A549 (cell line): ENCODE measurements around the gene ALDH4A1. TPM values are rescaled to one million over a fixed set of nuclear protein-coding genes. Genes with fewer than 3 reads are reported as not detected.

ENCODE experiments used
- ATAC-seq, 2 experiments: fragments of 200-7000 bp in 1 of 2; fragments of >200 bp in 1 of 2; cut with Nextera tagmentation in 1 of 2; cut with Tn5 transposase in 1 of 2; 3 replicates each; pipeline versions ENCODE4 v1.8.0 to v1.9.1; 2018 to 2020; ENCODE audit warnings: mild to moderate bottlenecking in 1 of 2, moderate library complexity in 1 of 2
- CTCF ChIA-PET: fragments of 300-600 bp; sonication (Branson Sonifier 250); formaldehyde crosslinking; extraction: SDS; loops from one replicate; lab custom pipeline; 2021; ENCODE audit warnings: antibody characterized with exemption, inconsistent platforms; lab: Yijun Ruan, JAX
- POLR2A ChIA-PET: fragments of 350-600 bp; formaldehyde crosslinking; extraction: SDS; loops from one replicate; lab custom pipeline; 2021; ENCODE audit warnings: antibody characterized with exemption, inconsistent platforms; lab: Yijun Ruan, JAX
- DNase-seq, 2 experiments: peaks; one replicate each; pipeline versions ENCODE4 v3.0.0 to v3.0.0-alpha.2; 2011 to 2016; ENCODE audit warnings: low read depth in 1 of 2, low spot score in 1 of 2
- FAIRE-seq: peaks from 2 replicates; lab custom pipeline; 2011; peaks lifted over from hg19 to GRCh38; lab: Jason Lieb, UNC
- H3K27ac ChIP-seq, 2 experiments: fragments of >200 bp; sonication (Bioruptor Twin); formaldehyde crosslinking; 3 replicates each; pipeline ENCODE4 v1.5.1; 2016 to 2017
- H3K4me1 ChIP-seq: fragments of >200 bp; sonication (Bioruptor Twin); formaldehyde crosslinking; 3 replicates; pipeline ENCODE4 v1.6.1; 2016
- H3K4me2 ChIP-seq: fragments of >200 bp; sonication (Bioruptor Twin); formaldehyde crosslinking; 3 replicates; pipeline ENCODE4 v1.6.1; 2016
- H3K4me3 ChIP-seq: fragments of >200 bp; sonication (Bioruptor Twin); formaldehyde crosslinking; 3 replicates; pipeline ENCODE4 v1.5.1; 2016
- H3K9me3 ChIP-seq: fragments of >200 bp; sonication (Bioruptor Twin); formaldehyde crosslinking; 3 replicates; pipeline ENCODE4 v1.6.1; 2016
- BHLHE40 ChIP-seq: IDR thresholded peaks from 2 replicates; pipeline ENCODE4 v1.6.1; 2012; ENCODE audit warnings: low read depth, low read length, inconsistent platforms
- CEBPB ChIP-seq, 2 experiments: fragments of >200 bp in 1 of 2; sonication (Bioruptor Twin) in 1 of 2; formaldehyde crosslinking in 1 of 2; IDR thresholded peaks; 2 replicates each; pipeline ENCODE4 v1.6.1; 2012 to 2016
- CHD4 ChIP-seq: fragments of 200-600 bp; sonication (generic); IDR thresholded peaks from 2 replicates; pipeline ENCODE4 v1.6.1; 2016; ENCODE audit warnings: antibody characterized with exemption, mild to moderate bottlenecking, borderline replicate concordance
- EHF ChIP-seq: fragments of 250-450 bp; sonication (Bioruptor Pico); IDR thresholded peaks from 2 replicates; pipeline ENCODE4 v1.5.0; 2020; ENCODE audit warnings: mild to moderate bottlenecking
- EP300 ChIP-seq, 2 experiments: fragments of >200 bp; sonication (Bioruptor Twin); formaldehyde crosslinking; IDR thresholded peaks; 2 replicates in 1 of 2; 3 replicates in 1 of 2; pipeline ENCODE4 v1.6.1; 2016 to 2017
- FOSL2 ChIP-seq, 2 experiments: fragments of 450-650 bp in 1 of 2; fragments of >200 bp in 1 of 2; sonication (Bioruptor Twin) in 1 of 2; formaldehyde crosslinking; IDR thresholded peaks; 2 replicates each; pipeline versions ENCODE4 v1.5.0 to v1.6.1; 2016 to 2020; ENCODE audit warnings: mild to moderate bottlenecking in 1 of 2, moderate library complexity in 1 of 2
- FOXS1 ChIP-seq: fragments of 250-450 bp; sonication (Bioruptor Pico); IDR thresholded peaks from 2 replicates; pipeline ENCODE4 v1.5.0; 2020; ENCODE audit warnings: mild to moderate bottlenecking, moderate library complexity
- HEYL ChIP-seq: fragments of 250-450 bp; sonication (Bioruptor Pico); IDR thresholded peaks from 2 replicates; pipeline ENCODE4 v1.8.0; 2021; ENCODE audit warnings: mild to moderate bottlenecking, moderate library complexity
- HOXB5 ChIP-seq: fragments of 250-450 bp; sonication (Bioruptor Pico); IDR thresholded peaks from 2 replicates; pipeline ENCODE4 v1.5.0; 2020; ENCODE audit warnings: mild to moderate bottlenecking, moderate library complexity
- KDM5A ChIP-seq: fragments of 200-600 bp; sonication (generic); IDR thresholded peaks from 2 replicates; pipeline ENCODE4 v1.6.1; 2016; ENCODE audit warnings: antibody characterized with exemption, mild to moderate bottlenecking
- MAZ ChIP-seq: fragments of 150-350 bp; IDR thresholded peaks from 2 replicates; pipeline ENCODE4 v1.6.1; 2014; ENCODE audit warnings: antibody characterized with exemption, low read depth, low read length, borderline replicate concordance
- MYC ChIP-seq: IDR thresholded peaks from 2 replicates; pipeline ENCODE4 v1.6.1; 2012; ENCODE audit warnings: mild to moderate bottlenecking, inconsistent platforms, low read length, improper control_type of control experiment, borderline replicate concordance
- NR3C1 ChIP-seq: fragments of >200 bp; sonication (Bioruptor Twin); formaldehyde crosslinking; IDR thresholded peaks from 3 replicates; pipeline ENCODE4 v1.6.1; 2017
- PHF8 ChIP-seq: fragments of 200-600 bp; sonication (generic); IDR thresholded peaks from 2 replicates; pipeline ENCODE4 v1.6.1; 2016; ENCODE audit warnings: low read depth, mild to moderate bottlenecking, antibody characterized with exemption, moderate library complexity, borderline replicate concordance
- POLR2A ChIP-seq: IDR thresholded peaks from 2 replicates; pipeline ENCODE4 v1.6.1; 2012; ENCODE audit warnings: mild to moderate bottlenecking, low read length
- RAD21 ChIP-seq, 2 experiments: fragments of >200 bp in 1 of 2; sonication (Bioruptor Twin) in 1 of 2; formaldehyde crosslinking in 1 of 2; IDR thresholded peaks in 1 of 2; conservative IDR thresholded peaks in 1 of 2; 2 replicates in 1 of 2; 3 replicates in 1 of 2; pipeline ENCODE4 v1.6.1; 2012 to 2018; ENCODE audit warnings: inconsistent platforms in 1 of 2
- RCOR1 ChIP-seq: fragments of 150-350 bp; IDR thresholded peaks from 2 replicates; pipeline ENCODE4 v1.6.1; 2014; ENCODE audit warnings: antibody characterized with exemption, low read length, low read depth
- RFX5 ChIP-seq: fragments of 450-650 bp; IDR thresholded peaks from 2 replicates; pipeline ENCODE4 v1.7.1; 2014; ENCODE audit warnings: antibody characterized with exemption, mild to moderate bottlenecking, moderate library complexity
- ZC3H11A ChIP-seq: fragments of 450-650 bp; IDR thresholded peaks from 2 replicates; pipeline ENCODE4 v1.6.1; 2014; ENCODE audit warnings: antibody characterized with exemption, mild to moderate bottlenecking
- ZNF302 ChIP-seq: fragments of 250-450 bp; sonication (Bioruptor Pico); IDR thresholded peaks from 2 replicates; pipeline ENCODE4 v1.9.0; 2021; ENCODE audit warnings: inconsistent platforms, mild to moderate bottlenecking, moderate library complexity
- WGBS: methylation state at CpG from one replicate; pipeline ENCODE4 v1.1.6; 2017; ENCODE audit errors: missing lambda C conversion rate; 5-methylcytosine and 5-hydroxymethylcytosine counted together
- polyA plus RNA-seq, 4 experiments: library from polyadenylated mRNA; depleted of rRNA in 3 of 4; stranded (reverse); fragments of >200 nt; fragmentation: RNase III in 1 of 4; extraction: RNeasy Plus Mini Kit Qiagen cat#74134 plus additional on column Dnase treatment in 1 of 4; gene quantifications; 2 replicates in 3 of 4; 3 replicates in 1 of 4; pipeline ENCODE4 v1.2.3, GENCODE V29; 2011 to 2017
- TF ChIP-seq, protein P1 (sequence below): fragments of 200-600 bp; sonication (generic); IDR thresholded peaks from 2 replicates; pipeline ENCODE4 v1.6.1; 2016; ENCODE audit warnings: antibody characterized with exemption, mild to moderate bottlenecking, moderate library complexity
- TF ChIP-seq, protein P2 (sequence below): IDR thresholded peaks from 2 replicates; pipeline ENCODE4 v1.6.1; 2012
- TF ChIP-seq, protein P3 (sequence below): fragments of 250-450 bp; sonication (Bioruptor Pico); IDR thresholded peaks from 2 replicates; pipeline ENCODE4 v1.5.0; 2021; ENCODE audit warnings: mild to moderate bottlenecking, moderate library complexity, borderline replicate concordance
- TF ChIP-seq, protein P4 (sequence below): IDR thresholded peaks from 2 replicates; pipeline ENCODE4 v1.6.1; 2012
- TF ChIP-seq, protein P5 (sequence below): IDR thresholded peaks from 2 replicates; pipeline ENCODE4 v1.6.1; 2012; ENCODE audit warnings: low read depth, borderline replicate concordance
- TF ChIP-seq, protein P6 (sequence below): fragments of 150-350 bp; IDR thresholded peaks from 2 replicates; pipeline ENCODE4 v1.6.1; 2014; ENCODE audit warnings: low read depth, mild to moderate bottlenecking, low read length

ALDH4A1 gene
- polyA plus RNA-seq, 2 of the 4 experiments (the other 2 are of a cell fraction) = 9.4 to 15.4 TPM

DNA sequence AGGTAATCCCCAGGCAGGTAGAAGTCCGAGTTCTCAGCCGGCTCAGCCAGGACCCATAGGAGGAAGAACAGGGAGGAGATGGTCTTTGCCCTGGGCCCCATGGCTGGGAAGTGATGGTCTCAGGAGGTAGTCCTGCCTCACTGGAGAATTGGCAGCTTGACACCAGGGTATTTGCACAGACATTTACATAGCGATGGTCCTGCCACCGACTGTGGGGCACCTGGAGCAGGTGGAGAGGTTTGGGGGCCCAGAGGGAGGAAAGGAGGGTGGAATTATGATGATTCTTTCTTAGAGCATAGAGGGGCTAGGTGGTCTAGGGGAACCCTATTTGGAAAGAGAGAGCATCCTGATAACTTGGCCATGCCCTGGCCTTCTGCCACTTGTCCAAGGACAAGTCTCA is 42.8 kb downstream of the ALDH4A1 start, which contains the start of gene TAS1R2:
Gene TAS1R2, minus strand, starts transcription at position 101 of the 400 bp plus-strand sequence. Its CDS starts 0 bp downstream, at position 101.
- Histone ChIP-seq H3K4me1 (no peaks in the 10 kb centered on the region), H3K9me3 (no peaks in the 10 kb centered on the region), H3K4me2 (no peak within 1 kb of the TSS), H3K4me3 (no peak within 1 kb of the TSS), H3K27ac (no peak within 1 kb of the TSS)
- ChIA-PET POLR2A (no interaction called here), CTCF (no interaction called here)
- DNase-seq (no peak), ATAC-seq (no peak), FAIRE-seq (no peak)
- TF ChIP-seq FOXS1 (no peak), CEBPB (IDR thresholded peaks at IDR 0.05) (no peak), EHF (CRISPR knock-in tag) (no peak), MAZ (no peak), ZC3H11A (no peak), ZNF302 (no peak)
- TF ChIP-seq, protein P1, sequence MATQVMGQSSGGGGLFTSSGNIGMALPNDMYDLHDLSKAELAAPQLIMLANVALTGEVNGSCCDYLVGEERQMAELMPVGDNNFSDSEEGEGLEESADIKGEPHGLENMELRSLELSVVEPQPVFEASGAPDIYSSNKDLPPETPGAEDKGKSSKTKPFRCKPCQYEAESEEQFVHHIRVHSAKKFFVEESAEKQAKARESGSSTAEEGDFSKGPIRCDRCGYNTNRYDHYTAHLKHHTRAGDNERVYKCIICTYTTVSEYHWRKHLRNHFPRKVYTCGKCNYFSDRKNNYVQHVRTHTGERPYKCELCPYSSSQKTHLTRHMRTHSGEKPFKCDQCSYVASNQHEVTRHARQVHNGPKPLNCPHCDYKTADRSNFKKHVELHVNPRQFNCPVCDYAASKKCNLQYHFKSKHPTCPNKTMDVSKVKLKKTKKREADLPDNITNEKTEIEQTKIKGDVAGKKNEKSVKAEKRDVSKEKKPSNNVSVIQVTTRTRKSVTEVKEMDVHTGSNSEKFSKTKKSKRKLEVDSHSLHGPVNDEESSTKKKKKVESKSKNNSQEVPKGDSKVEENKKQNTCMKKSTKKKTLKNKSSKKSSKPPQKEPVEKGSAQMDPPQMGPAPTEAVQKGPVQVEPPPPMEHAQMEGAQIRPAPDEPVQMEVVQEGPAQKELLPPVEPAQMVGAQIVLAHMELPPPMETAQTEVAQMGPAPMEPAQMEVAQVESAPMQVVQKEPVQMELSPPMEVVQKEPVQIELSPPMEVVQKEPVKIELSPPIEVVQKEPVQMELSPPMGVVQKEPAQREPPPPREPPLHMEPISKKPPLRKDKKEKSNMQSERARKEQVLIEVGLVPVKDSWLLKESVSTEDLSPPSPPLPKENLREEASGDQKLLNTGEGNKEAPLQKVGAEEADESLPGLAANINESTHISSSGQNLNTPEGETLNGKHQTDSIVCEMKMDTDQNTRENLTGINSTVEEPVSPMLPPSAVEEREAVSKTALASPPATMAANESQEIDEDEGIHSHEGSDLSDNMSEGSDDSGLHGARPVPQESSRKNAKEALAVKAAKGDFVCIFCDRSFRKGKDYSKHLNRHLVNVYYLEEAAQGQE = no peak
- 10% methylated on average over 4 of the region's 4 CpGs for WGBS

DNA sequence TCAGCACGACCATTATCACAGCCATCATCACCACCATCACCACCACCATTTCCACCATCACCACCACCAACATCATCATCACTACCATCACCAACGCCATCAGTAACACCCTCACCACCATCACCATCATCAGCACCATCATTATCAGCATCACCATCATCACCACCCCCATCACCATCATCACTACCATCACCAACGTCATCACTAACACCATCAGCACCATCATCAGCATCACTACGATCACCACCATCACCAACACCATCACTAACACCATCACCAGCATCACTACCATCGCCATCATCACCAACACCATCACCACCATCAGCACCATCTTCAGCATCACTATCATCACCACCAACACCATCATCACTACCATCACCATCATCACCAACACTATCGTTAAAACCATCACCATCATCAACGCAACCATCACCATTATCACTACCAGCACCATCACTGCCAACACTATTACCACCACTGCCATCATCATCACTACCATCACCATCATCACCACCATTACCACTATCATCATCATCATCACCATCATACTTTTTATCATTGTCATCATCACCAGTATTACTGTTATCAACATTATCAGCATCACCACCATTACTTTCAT is 44.2 kb downstream of the ALDH4A1 start:
- TF ChIP-seq BHLHE40 = no peak
- no peak for TF ChIP-seq RFX5
- TF ChIP-seq, protein P2, sequence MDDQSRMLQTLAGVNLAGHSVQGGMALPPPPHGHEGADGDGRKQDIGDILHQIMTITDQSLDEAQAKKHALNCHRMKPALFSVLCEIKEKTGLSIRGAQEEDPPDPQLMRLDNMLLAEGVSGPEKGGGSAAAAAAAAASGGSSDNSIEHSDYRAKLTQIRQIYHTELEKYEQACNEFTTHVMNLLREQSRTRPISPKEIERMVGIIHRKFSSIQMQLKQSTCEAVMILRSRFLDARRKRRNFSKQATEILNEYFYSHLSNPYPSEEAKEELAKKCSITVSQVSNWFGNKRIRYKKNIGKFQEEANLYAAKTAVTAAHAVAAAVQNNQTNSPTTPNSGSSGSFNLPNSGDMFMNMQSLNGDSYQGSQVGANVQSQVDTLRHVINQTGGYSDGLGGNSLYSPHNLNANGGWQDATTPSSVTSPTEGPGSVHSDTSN = no peak
- TF ChIP-seq, protein P3, sequence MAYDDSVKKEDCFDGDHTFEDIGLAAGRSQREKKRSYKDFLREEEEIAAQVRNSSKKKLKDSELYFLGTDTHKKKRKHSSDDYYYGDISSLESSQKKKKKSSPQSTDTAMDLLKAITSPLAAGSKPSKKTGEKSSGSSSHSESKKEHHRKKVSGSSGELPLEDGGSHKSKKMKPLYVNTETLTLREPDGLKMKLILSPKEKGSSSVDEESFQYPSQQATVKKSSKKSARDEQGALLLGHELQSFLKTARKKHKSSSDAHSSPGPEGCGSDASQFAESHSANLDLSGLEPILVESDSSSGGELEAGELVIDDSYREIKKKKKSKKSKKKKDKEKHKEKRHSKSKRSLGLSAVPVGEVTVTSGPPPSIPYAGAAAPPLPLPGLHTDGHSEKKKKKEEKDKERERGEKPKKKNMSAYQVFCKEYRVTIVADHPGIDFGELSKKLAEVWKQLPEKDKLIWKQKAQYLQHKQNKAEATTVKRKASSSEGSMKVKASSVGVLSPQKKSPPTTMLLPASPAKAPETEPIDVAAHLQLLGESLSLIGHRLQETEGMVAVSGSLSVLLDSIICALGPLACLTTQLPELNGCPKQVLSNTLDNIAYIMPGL (CRISPR knock-in tag) = no peak
- ChIA-PET POLR2A (no interaction called here), CTCF (no interaction called here)
- FAIRE-seq = no peak
- Histone ChIP-seq H3K4me3 (no peak overlapping the region), H3K4me2 (no peak overlapping the region), H3K27ac (no peak overlapping the region), H3K4me1 (no peaks in the 10 kb centered on the region), H3K9me3 (no peaks in the 10 kb centered on the region)
- no peak for ATAC-seq
- 35% methylated on average over 7 of the region's 7 CpGs for WGBS
- no peak for DNase-seq

DNA sequence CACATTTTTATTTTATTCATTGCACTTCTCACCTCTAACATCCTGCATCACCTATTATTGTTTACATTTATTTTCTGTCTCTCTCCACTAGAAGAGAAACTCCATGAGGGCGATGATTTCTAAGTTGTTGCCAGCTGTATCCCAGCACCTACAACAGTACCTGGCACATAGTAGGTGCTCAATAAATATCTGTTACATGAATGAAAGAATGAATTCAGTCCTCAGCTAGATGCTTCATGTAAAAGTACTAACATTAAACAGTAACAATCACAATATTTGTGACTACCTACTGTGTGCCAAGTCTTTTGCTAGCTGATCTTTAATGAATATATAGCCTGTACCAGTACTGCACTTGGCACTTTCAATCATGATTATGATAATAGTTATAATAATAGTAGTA is 45.9 kb downstream of the ALDH4A1 start:
- FAIRE-seq (no peak), DNase-seq (no peak), ATAC-seq (no peak)
- no peak overlapping the region for H3K27ac ChIP-seq
- WGBS = 35% methylated on average over 1 of the region's 1 CpG
- ChIA-PET POLR2A (no interaction called here), CTCF (interaction anchor here (2.3 kb wide), 1 partner anchor 18 kb away, joined by 8 read pairs; no protein-coding TSS in a partner anchor)
- no peak overlapping the region for H3K4me3 ChIP-seq
- no peaks in the 10 kb centered on the region for H3K4me1 ChIP-seq
- H3K4me2 ChIP-seq = no peak overlapping the region
- H3K9me3 ChIP-seq = no peaks in the 10 kb centered on the region
- TF ChIP-seq EHF (CRISPR knock-in tag) = no peak
- no peak for TF ChIP-seq FOSL2 (IDR thresholded peaks at IDR 0.05)
- no peak for TF ChIP-seq FOSL2 (CRISPR knock-in tag; IDR thresholded peaks at IDR 0.05)
- TF ChIP-seq RCOR1 = no peak
- TF ChIP-seq, protein P4, sequence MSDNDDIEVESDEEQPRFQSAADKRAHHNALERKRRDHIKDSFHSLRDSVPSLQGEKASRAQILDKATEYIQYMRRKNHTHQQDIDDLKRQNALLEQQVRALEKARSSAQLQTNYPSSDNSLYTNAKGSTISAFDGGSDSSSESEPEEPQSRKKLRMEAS = no peak
- TF ChIP-seq HEYL = no peak
- TF ChIP-seq CHD4 = no peak
- TF ChIP-seq PHF8 = no peak
- no peak for TF ChIP-seq NR3C1
- no peak for TF ChIP-seq MYC
- TF ChIP-seq, protein P5, sequence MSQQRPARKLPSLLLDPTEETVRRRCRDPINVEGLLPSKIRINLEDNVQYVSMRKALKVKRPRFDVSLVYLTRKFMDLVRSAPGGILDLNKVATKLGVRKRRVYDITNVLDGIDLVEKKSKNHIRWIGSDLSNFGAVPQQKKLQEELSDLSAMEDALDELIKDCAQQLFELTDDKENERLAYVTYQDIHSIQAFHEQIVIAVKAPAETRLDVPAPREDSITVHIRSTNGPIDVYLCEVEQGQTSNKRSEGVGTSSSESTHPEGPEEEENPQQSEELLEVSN = no peak
- TF ChIP-seq POLR2A = no peak
- TF ChIP-seq HOXB5 (CRISPR knock-in tag) = no peak
- no peak for TF ChIP-seq EP300 (IDR thresholded peaks at IDR 0.05)
- no peak for TF ChIP-seq KDM5A
- TF ChIP-seq, protein P6, sequence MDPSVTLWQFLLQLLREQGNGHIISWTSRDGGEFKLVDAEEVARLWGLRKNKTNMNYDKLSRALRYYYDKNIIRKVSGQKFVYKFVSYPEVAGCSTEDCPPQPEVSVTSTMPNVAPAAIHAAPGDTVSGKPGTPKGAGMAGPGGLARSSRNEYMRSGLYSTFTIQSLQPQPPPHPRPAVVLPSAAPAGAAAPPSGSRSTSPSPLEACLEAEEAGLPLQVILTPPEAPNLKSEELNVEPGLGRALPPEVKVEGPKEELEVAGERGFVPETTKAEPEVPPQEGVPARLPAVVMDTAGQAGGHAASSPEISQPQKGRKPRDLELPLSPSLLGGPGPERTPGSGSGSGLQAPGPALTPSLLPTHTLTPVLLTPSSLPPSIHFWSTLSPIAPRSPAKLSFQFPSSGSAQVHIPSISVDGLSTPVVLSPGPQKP = no peak
- TF ChIP-seq RAD21 (conservative IDR thresholded peaks at IDR 0.05 in 1 of 2, IDR thresholded peaks at IDR 0.05 in 1 of 2) = no peak
